HepG2 (cell line): ENCODE data around the gene DDRGK1. TPM values are rescaled to one million over a fixed set of nuclear protein-coding genes. Genes with fewer than 3 reads are reported as not detected.

Experiments used
- CCAR2 ChIP-seq: fragments of 200-400 bp; formaldehyde crosslinking; optimal IDR thresholded peaks from 2 replicates; pipeline ENCODE3; 2018; ENCODE audit warnings: low read depth, mild to moderate bottlenecking, low read length, moderate library complexity
- GLI4 ChIP-seq: sonication (generic); formaldehyde crosslinking; IDR thresholded peaks from 2 replicates; pipeline ENCODE4 v1.5.1; 2020; ENCODE audit warnings: missing genetic modification reagents, mild to moderate bottlenecking, moderate library complexity, borderline replicate concordance
- GPN1 ChIP-seq: sonication (generic); formaldehyde crosslinking; IDR thresholded peaks from 2 replicates; pipeline ENCODE4 v1.5.1; 2020; ENCODE audit warnings: missing genetic modification reagents, borderline replicate concordance
- IRF2 ChIP-seq: IDR thresholded peaks from 2 replicates; pipeline ENCODE4 v1.6.1; 2018; ENCODE audit warnings: missing genetic modification reagents, missing compliant biosample characterization
- IRX3 ChIP-seq: sonication (generic); formaldehyde crosslinking; IDR thresholded peaks from 2 replicates; pipeline ENCODE4 v1.8.1; 2023; ENCODE audit warnings: mild to moderate bottlenecking, low read depth, missing genetic modification reagents, borderline replicate concordance
- MED8 ChIP-seq: sonication (generic); formaldehyde crosslinking; IDR thresholded peaks from 2 replicates; pipeline ENCODE4 v1.8.1; 2023; ENCODE audit warnings: mild to moderate bottlenecking, missing genetic modification reagents; ENCODE audit not compliant: insufficient replicate concordance
- MYC ChIP-seq: sonication (generic); formaldehyde crosslinking; IDR thresholded peaks from 2 replicates; pipeline ENCODE4 v1.9.0; 2021; ENCODE audit warnings: missing genetic modification reagents, borderline replicate concordance
- NAIF1 ChIP-seq: sonication (generic); formaldehyde crosslinking; IDR thresholded peaks from 2 replicates; pipeline ENCODE4 v1.5.0; 2020; ENCODE audit warnings: mild to moderate bottlenecking, missing genetic modification reagents, borderline replicate concordance
- NFE2 ChIP-seq: sonication (generic); formaldehyde crosslinking; IDR thresholded peaks from 2 replicates; pipeline ENCODE4 v1.4.0; 2020; ENCODE audit warnings: missing genetic modification reagents
- ZNF230 ChIP-seq: sonication (generic); formaldehyde crosslinking; IDR thresholded peaks from 2 replicates; pipeline ENCODE4 v1.4.0; 2020; ENCODE audit warnings: mild to moderate bottlenecking, missing genetic modification reagents
- ZNF510 ChIP-seq: sonication (generic); formaldehyde crosslinking; IDR thresholded peaks from 2 replicates; pipeline ENCODE4 v1.4.0; 2020; ENCODE audit warnings: low read depth, mild to moderate bottlenecking, missing genetic modification reagents
- ZNF564 ChIP-seq: sonication (generic); formaldehyde crosslinking; IDR thresholded peaks from 2 replicates; pipeline ENCODE4 v1.8.1; 2023; ENCODE audit warnings: mild to moderate bottlenecking, missing genetic modification reagents
- ZNF737 ChIP-seq: sonication (generic); formaldehyde crosslinking; IDR thresholded peaks from 2 replicates; pipeline ENCODE4 v1.5.0; 2020; ENCODE audit warnings: missing genetic modification reagents, mild to moderate bottlenecking, borderline replicate concordance
- ZNF878 ChIP-seq: sonication (generic); formaldehyde crosslinking; IDR thresholded peaks from 2 replicates; pipeline ENCODE4 v1.8.1; 2023; ENCODE audit warnings: mild to moderate bottlenecking, missing genetic modification reagents, moderate library complexity
- ZSCAN29 ChIP-seq: sonication (generic); formaldehyde crosslinking; conservative IDR thresholded peaks from 2 replicates; pipeline ENCODE4 v1.4.0; 2020; ENCODE audit warnings: mild to moderate bottlenecking, missing genetic modification reagents
- polyA plus RNA-seq, 8 experiments: library from polyadenylated mRNA; depleted of rRNA in 3 of 8; stranded (reverse) in 7 of 8; unstranded in 1 of 8; fragments of >200 nt; fragmentation: Illumina TruSeq in 4 of 8; extraction: Trizol in 4 of 8; gene quantifications; 2 replicates each; pipeline versions ENCODE4 v1.2.1 to v1.2.3, GENCODE V29; 2011 to 2016; ENCODE audit warnings: low read depth in 4 of 8, missing spikeins in 1 of 8, mixed read lengths in 1 of 8; ENCODE audit not compliant: insufficient read depth in 1 of 8
- total RNA-seq, 5 experiments: library from RNA; depleted of rRNA; stranded (reverse); fragments of >200 nt; fragmentation: Illumina TruSeq; extraction: Trizol; gene quantifications; 2 replicates each; pipeline ENCODE4 v1.2.3, GENCODE V29; 2016; ENCODE audit warnings: low read depth in 1 of 5
- TF ChIP-seq, protein P1 (sequence below): IDR thresholded peaks from 2 replicates; pipeline ENCODE4 v1.6.1; 2016; ENCODE audit warnings: control low read depth
- TF ChIP-seq, protein P2 (sequence below): sonication (generic); formaldehyde crosslinking; IDR thresholded peaks from 2 replicates; pipeline ENCODE4 v1.5.1; 2020; ENCODE audit warnings: mild to moderate bottlenecking, missing genetic modification reagents, moderate library complexity
- TF ChIP-seq, protein P3 (sequence below): sonication (generic); formaldehyde crosslinking; conservative IDR thresholded peaks from 2 replicates; pipeline ENCODE4 v1.4.0; 2020; ENCODE audit warnings: missing genetic modification reagents

Gene DDRGK1
- total and polyA plus RNA-seq, 2 of the 13 experiments (the other 11 are each of a cell fraction or from before 2014, with no cell fraction given) = 96.7 to 149 TPM

DNA sequence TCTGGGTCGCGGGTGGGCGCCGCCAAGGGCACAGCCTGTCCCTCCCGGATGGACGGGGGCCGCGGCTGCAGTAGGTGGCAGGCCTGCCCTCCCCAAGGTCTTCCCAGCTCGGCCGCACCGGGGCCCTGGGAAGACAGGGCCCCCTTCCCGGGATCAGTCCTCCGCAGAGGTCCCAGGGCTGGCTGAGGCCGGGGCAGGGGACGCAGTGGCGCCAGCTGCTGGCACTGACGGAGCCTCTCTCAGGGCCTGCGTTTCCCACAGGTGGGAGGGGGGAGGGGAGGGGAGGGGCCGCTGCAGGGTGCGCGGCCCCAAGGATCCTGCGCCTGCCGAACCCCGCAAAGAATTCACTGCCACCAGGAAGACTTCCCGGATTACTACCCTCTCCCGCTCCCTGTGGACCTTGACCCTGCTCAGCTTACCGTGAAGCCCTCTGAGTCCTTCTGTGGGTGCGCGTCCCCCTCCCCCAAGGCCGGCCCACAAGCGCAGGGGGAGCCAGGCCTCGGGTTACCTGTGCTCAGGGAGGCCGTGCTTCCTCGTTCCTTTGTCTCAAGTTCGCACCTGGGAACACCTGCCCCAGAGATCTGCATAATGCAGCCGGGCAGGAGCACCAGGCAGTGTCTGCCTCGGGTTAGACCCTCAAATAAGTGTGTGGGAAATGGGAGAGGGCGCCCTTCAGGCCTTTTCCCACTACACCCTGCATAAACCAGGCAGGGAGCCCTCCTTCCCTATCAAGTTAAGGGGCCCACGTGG lies 36.2 kb downstream of the DDRGK1 start (continued):
- TF ChIP-seq, protein P1, sequence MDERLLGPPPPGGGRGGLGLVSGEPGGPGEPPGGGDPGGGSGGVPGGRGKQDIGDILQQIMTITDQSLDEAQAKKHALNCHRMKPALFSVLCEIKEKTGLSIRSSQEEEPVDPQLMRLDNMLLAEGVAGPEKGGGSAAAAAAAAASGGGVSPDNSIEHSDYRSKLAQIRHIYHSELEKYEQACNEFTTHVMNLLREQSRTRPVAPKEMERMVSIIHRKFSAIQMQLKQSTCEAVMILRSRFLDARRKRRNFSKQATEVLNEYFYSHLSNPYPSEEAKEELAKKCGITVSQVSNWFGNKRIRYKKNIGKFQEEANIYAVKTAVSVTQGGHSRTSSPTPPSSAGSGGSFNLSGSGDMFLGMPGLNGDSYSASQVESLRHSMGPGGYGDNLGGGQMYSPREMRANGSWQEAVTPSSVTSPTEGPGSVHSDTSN (CRISPR knock-in tag) = no peak
- TF ChIP-seq ZNF510 (CRISPR knock-in tag) (peak; percentile 96), IRX3 (CRISPR knock-in tag) (peak; percentile 83; the same call in 1 of the 2 replicates), ZNF230 (CRISPR knock-in tag) (peak; percentile 27; the same call in 1 of the 2 replicates), GLI4 (CRISPR knock-in tag) (peak; percentile 89; the same call in 1 of the 2 replicates), MYC (CRISPR knock-in tag) (peak; percentile 77), GPN1 (0 out of 2 replicates have a peak, but pooled peaks have one; percentile 82), ZNF564 (peak; percentile 88; the same call in 1 of the 2 replicates), ZNF878 (CRISPR knock-in tag) (no peak), MED8 (CRISPR knock-in tag) (peak; percentile 70), CCAR2 (no peak), ZSCAN29 (CRISPR knock-in tag) (no peak; the same call in 1 of the 2 replicates), IRF2 (peak; percentile 93), NAIF1 (CRISPR knock-in tag) (no peak), NFE2 (CRISPR knock-in tag) (no peak), ZNF737 (CRISPR knock-in tag) (no peak)
- TF ChIP-seq, protein P2, sequence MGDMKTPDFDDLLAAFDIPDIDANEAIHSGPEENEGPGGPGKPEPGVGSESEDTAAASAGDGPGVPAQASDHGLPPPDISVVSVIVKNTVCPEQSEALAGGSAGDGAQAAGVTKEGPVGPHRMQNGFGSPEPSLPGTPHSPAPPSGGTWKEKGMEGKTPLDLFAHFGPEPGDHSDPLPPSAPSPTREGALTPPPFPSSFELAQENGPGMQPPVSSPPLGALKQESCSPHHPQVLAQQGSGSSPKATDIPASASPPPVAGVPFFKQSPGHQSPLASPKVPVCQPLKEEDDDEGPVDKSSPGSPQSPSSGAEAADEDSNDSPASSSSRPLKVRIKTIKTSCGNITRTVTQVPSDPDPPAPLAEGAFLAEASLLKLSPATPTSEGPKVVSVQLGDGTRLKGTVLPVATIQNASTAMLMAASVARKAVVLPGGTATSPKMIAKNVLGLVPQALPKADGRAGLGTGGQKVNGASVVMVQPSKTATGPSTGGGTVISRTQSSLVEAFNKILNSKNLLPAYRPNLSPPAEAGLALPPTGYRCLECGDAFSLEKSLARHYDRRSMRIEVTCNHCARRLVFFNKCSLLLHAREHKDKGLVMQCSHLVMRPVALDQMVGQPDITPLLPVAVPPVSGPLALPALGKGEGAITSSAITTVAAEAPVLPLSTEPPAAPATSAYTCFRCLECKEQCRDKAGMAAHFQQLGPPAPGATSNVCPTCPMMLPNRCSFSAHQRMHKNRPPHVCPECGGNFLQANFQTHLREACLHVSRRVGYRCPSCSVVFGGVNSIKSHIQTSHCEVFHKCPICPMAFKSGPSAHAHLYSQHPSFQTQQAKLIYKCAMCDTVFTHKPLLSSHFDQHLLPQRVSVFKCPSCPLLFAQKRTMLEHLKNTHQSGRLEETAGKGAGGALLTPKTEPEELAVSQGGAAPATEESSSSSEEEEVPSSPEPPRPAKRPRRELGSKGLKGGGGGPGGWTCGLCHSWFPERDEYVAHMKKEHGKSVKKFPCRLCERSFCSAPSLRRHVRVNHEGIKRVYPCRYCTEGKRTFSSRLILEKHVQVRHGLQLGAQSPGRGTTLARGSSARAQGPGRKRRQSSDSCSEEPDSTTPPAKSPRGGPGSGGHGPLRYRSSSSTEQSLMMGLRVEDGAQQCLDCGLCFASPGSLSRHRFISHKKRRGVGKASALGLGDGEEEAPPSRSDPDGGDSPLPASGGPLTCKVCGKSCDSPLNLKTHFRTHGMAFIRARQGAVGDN (CRISPR knock-in tag) = peak; percentile 98
- TF ChIP-seq, protein P3, sequence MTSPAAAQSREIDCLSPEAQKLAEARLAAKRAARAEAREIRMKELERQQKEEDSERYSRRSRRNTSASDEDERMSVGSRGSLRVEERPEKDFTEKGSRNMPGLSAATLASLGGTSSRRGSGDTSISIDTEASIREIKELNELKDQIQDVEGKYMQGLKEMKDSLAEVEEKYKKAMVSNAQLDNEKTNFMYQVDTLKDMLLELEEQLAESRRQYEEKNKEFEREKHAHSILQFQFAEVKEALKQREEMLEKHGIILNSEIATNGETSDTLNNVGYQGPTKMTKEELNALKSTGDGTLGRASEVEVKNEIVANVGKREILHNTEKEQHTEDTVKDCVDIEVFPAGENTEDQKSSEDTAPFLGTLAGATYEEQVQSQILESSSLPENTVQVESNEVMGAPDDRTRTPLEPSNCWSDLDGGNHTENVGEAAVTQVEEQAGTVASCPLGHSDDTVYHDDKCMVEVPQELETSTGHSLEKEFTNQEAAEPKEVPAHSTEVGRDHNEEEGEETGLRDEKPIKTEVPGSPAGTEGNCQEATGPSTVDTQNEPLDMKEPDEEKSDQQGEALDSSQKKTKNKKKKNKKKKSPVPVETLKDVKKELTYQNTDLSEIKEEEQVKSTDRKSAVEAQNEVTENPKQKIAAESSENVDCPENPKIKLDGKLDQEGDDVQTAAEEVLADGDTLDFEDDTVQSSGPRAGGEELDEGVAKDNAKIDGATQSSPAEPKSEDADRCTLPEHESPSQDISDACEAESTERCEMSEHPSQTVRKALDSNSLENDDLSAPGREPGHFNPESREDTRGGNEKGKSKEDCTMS (CRISPR knock-in tag) = no peak
